Measurements from ENCODE around the gene PIMREG.

The PIMREG gene

GRCh38 chr17:6430769-6431168 is 13.5 kb upstream of the PIMREG start:
- POLR2A ChIA-PET = no interaction called here
- no peak for DNase-seq (ENCODE audit: extremely low spot score)
- TF ChIP-seq BHLHE40 (IDR thresholded peaks at IDR 0.05; ENCODE audit: borderline replicate concordance) = no peak
- TF ChIP-seq CTBP1 (IDR thresholded peaks at IDR 0.05; ENCODE audit: borderline replicate concordance) = no peak
- TF ChIP-seq ARNT (IDR thresholded peaks at IDR 0.05) = no peak
- no peak for TF ChIP-seq PKNOX1 (IDR thresholded peaks at IDR 0.05)
- TF ChIP-seq SP1 (IDR thresholded peaks at IDR 0.05) = no peak

GRCh38 chr17:6435051-6435450 is 9.2 kb upstream of the PIMREG start, which contains the start of gene AIPL1:
TSS of gene AIPL1 (minus strand) at chr17:6435121. CDS start at chr17:6435104, 17 bp downstream.
- no peak for DNase-seq (ENCODE audit: extremely low spot score)
- TF ChIP-seq LEF1 (IDR thresholded peaks at IDR 0.05; ENCODE audit: borderline replicate concordance) (no peak), ZNF384 (IDR thresholded peaks at IDR 0.05) (no peak), CTBP1 (IDR thresholded peaks at IDR 0.05; ENCODE audit: borderline replicate concordance) (no peak), HDGF (IDR thresholded peaks at IDR 0.05; ENCODE audit: borderline replicate concordance) (no peak), BHLHE40 (IDR thresholded peaks at IDR 0.05; ENCODE audit: borderline replicate concordance) (no peak), ELF4 (IDR thresholded peaks at IDR 0.05) (no peak), PKNOX1 (IDR thresholded peaks at IDR 0.05) (no peak), FOXA1 (IDR thresholded peaks at IDR 0.05) (no peak)
- CTCF ChIA-PET = no interaction called here
- POLR2A ChIA-PET = interaction anchor here (0.8 kb wide), 1 partner anchor 966 kb away, joined by 3 read pairs; the partner anchor contains the start of gene DHX33

More at GRCh38 chr17:6430769-6431168, 13.5 kb upstream of the PIMREG start:
- CTCF ChIA-PET = no interaction called here

- TF ChIP-seq ZNF384 (IDR thresholded peaks at IDR 0.05) (no peak), FOXA1 (IDR thresholded peaks at IDR 0.05) (no peak)
- DNase-seq (ENCODE audit: extremely low spot score) = peak; percentile 77
- ChIA-PET CTCF (interaction anchor here (1.0 to 1.2 kb wide), 2 partner anchors 14 to 841 kb away, joined by 3 read pairs; no protein-coding TSS in a partner anchor), POLR2A (interaction anchor here (0.8 to 1.0 kb wide), 2 partner anchors 8 to 967 kb away, joined by 3 read pairs; partner anchors contain the start of genes DHX33 and PIMREG)
Measured at GRCh38 chr17:6435968-6436367, 8.3 kb upstream of the PIMREG start.

DNA sequence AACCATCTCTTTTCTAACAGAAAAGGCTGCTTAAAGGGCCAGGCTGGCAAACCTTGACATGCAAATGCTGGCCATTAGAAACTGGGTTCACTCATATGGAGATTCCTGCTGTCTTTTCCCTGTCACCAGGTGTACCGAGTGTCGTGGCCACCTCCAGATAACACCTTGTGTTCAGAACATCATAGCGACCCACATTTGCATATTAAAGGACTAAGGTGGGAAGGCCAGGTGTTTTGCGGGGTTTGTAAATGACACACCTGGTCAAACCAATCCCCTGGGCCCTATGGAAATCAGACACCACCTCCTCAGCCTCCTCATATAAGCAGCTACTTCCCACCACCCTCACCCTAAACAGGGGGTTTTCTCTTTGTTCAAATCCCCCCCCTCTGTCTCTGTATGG is 6.8 kb upstream of the PIMREG start:
- ChIA-PET POLR2A (no interaction called here), CTCF (no interaction called here)
- no peak for DNase-seq (ENCODE audit: extremely low spot score)
- TF ChIP-seq HDGF (IDR thresholded peaks at IDR 0.05; ENCODE audit: borderline replicate concordance) (no peak), LEF1 (IDR thresholded peaks at IDR 0.05; ENCODE audit: borderline replicate concordance) (no peak), FOXK2 (IDR thresholded peaks at IDR 0.05) (no peak), ARNT (IDR thresholded peaks at IDR 0.05) (no peak), SUZ12 (IDR thresholded peaks at IDR 0.05) (no peak), ZNF384 (IDR thresholded peaks at IDR 0.05) (no peak), CTBP1 (IDR thresholded peaks at IDR 0.05; ENCODE audit: borderline replicate concordance) (no peak), FOXM1 (IDR thresholded peaks at IDR 0.05; ENCODE audit: borderline replicate concordance) (no peak), TARDBP (IDR thresholded peaks at IDR 0.05) (no peak), NFRKB (IDR thresholded peaks at IDR 0.05) (no peak), L3MBTL2 (conservative IDR thresholded peaks at IDR 0.05) (no peak), BHLHE40 (IDR thresholded peaks at IDR 0.05; ENCODE audit: borderline replicate concordance) (no peak), ELF4 (IDR thresholded peaks at IDR 0.05) (no peak), PKNOX1 (IDR thresholded peaks at IDR 0.05) (no peak), FOXA1 (IDR thresholded peaks at IDR 0.05) (no peak), SP1 (IDR thresholded peaks at IDR 0.05) (no peak)

- CTCF ChIA-PET = no interaction called here
- TF ChIP-seq ELF4 (IDR thresholded peaks at IDR 0.05) (no peak), LEF1 (IDR thresholded peaks at IDR 0.05; ENCODE audit: borderline replicate concordance) (no peak)
- no peak for DNase-seq (ENCODE audit: extremely low spot score)
- POLR2A ChIA-PET = no interaction called here
Measured at GRCh38 chr17:6437956-6438355, 6.3 kb upstream of the PIMREG start.

GRCh38 chr17:6439951-6440350 is 4.3 kb upstream of the PIMREG start:
- CTCF ChIA-PET = no interaction called here

GRCh38 chr17:6442775-6443174 is 1.5 kb upstream of the PIMREG start:
- ChIA-PET CTCF (interaction anchor here (0.6 kb wide), 1 partner anchor 21 kb away, joined by 4 read pairs; no protein-coding TSS in a partner anchor), POLR2A (no interaction called here)
- no peak for DNase-seq (ENCODE audit: extremely low spot score)
- TF ChIP-seq FOXK2 (IDR thresholded peaks at IDR 0.05) = no peak
- no peak for TF ChIP-seq BHLHE40 (IDR thresholded peaks at IDR 0.05; ENCODE audit: borderline replicate concordance)
- no peak for TF ChIP-seq FOXM1 (IDR thresholded peaks at IDR 0.05; ENCODE audit: borderline replicate concordance)
- TF ChIP-seq PKNOX1 (IDR thresholded peaks at IDR 0.05) = no peak
- no peak for TF ChIP-seq LEF1 (IDR thresholded peaks at IDR 0.05; ENCODE audit: borderline replicate concordance)
- TF ChIP-seq ZNF384 (IDR thresholded peaks at IDR 0.05) = no peak
- TF ChIP-seq NFRKB (IDR thresholded peaks at IDR 0.05) = no peak
- TF ChIP-seq ARNT (IDR thresholded peaks at IDR 0.05) = no peak
- no peak for TF ChIP-seq TARDBP (IDR thresholded peaks at IDR 0.05)
- TF ChIP-seq L3MBTL2 (conservative IDR thresholded peaks at IDR 0.05) = no peak
- no peak for TF ChIP-seq CTBP1 (IDR thresholded peaks at IDR 0.05; ENCODE audit: borderline replicate concordance)
- no peak for TF ChIP-seq FOXA1 (IDR thresholded peaks at IDR 0.05)
- no peak for TF ChIP-seq SP1 (IDR thresholded peaks at IDR 0.05)

More at GRCh38 chr17:6439951-6440350, 4.3 kb upstream of the PIMREG start:
- DNase-seq (ENCODE audit: extremely low spot score) = no peak
- POLR2A ChIA-PET = no interaction called here
- TF ChIP-seq NFRKB (IDR thresholded peaks at IDR 0.05) (no peak), SP1 (IDR thresholded peaks at IDR 0.05) (no peak), FOXM1 (IDR thresholded peaks at IDR 0.05; ENCODE audit: borderline replicate concordance) (no peak), CTBP1 (IDR thresholded peaks at IDR 0.05; ENCODE audit: borderline replicate concordance) (no peak), SUZ12 (IDR thresholded peaks at IDR 0.05) (no peak), BHLHE40 (IDR thresholded peaks at IDR 0.05; ENCODE audit: borderline replicate concordance) (no peak), HDGF (IDR thresholded peaks at IDR 0.05; ENCODE audit: borderline replicate concordance) (no peak), FOXK2 (IDR thresholded peaks at IDR 0.05) (no peak), FOXA1 (IDR thresholded peaks at IDR 0.05) (no peak), L3MBTL2 (conservative IDR thresholded peaks at IDR 0.05) (no peak), LEF1 (IDR thresholded peaks at IDR 0.05; ENCODE audit: borderline replicate concordance) (no peak), ELF4 (IDR thresholded peaks at IDR 0.05) (no peak)
